Glutamatergic neuron (in vitro differentiated cells): ENCODE measurements around the gene SLC6A20. TPM values are rescaled to one million over a fixed set of nuclear protein-coding genes. Genes with fewer than 3 reads are reported as not detected.

Source experiments
- DNase-seq: peaks from one replicate; pipeline ENCODE4 v3.0.0; 2022
- H3K27ac Mint-ChIP-seq: one replicate; pipeline ENCODE4 v1.8.0; 2020; ENCODE audit warnings: mild to moderate bottlenecking, mixed read lengths, inconsistent platforms; ENCODE audit not compliant: unreplicated experiment
- H3K27me3 Mint-ChIP-seq: one replicate; pipeline ENCODE4 v1.8.0; 2020; ENCODE audit warnings: mild to moderate bottlenecking, moderate library complexity, mixed read lengths, inconsistent platforms; ENCODE audit not compliant: unreplicated experiment
- H3K36me3 Mint-ChIP-seq: one replicate; pipeline ENCODE4 v1.8.0; 2020; ENCODE audit warnings: mild to moderate bottlenecking, mixed read lengths, inconsistent platforms; ENCODE audit not compliant: unreplicated experiment
- H3K4me1 Mint-ChIP-seq: one replicate; pipeline ENCODE4 v1.8.0; 2020; ENCODE audit warnings: mild to moderate bottlenecking, low read depth, mixed read lengths, inconsistent platforms; ENCODE audit not compliant: unreplicated experiment
- H3K4me3 Mint-ChIP-seq: one replicate; pipeline ENCODE4 v1.8.0; 2020; ENCODE audit warnings: mild to moderate bottlenecking, mixed read lengths, inconsistent platforms; ENCODE audit not compliant: unreplicated experiment
- H3K9me3 Mint-ChIP-seq: one replicate; pipeline ENCODE4 v1.8.0; 2020; ENCODE audit warnings: mild to moderate bottlenecking, moderate library complexity, mixed read lengths, inconsistent platforms; ENCODE audit not compliant: unreplicated experiment
- total RNA-seq: library from RNA; stranded (reverse); fragmentation: NEBNext Ultra II Directional; extraction: Animal tissue kit (Norgen Biotek cat#: 25700); gene quantifications from one replicate; pipeline ENCODE4 v1.2.1, GENCODE V29; 2021; ENCODE audit not compliant: unreplicated experiment
- TF ChIP-seq, protein P1 (sequence below): fragments of 200-600 bp; sonication (generic); IDR thresholded peaks from one replicate; pipeline ENCODE4 v1.5.0; 2021; ENCODE audit not compliant: partially characterized antibody, unreplicated experiment

SLC6A20 gene
- total RNA-seq, 1 donor from 2014 or later = not detected

DNA sequence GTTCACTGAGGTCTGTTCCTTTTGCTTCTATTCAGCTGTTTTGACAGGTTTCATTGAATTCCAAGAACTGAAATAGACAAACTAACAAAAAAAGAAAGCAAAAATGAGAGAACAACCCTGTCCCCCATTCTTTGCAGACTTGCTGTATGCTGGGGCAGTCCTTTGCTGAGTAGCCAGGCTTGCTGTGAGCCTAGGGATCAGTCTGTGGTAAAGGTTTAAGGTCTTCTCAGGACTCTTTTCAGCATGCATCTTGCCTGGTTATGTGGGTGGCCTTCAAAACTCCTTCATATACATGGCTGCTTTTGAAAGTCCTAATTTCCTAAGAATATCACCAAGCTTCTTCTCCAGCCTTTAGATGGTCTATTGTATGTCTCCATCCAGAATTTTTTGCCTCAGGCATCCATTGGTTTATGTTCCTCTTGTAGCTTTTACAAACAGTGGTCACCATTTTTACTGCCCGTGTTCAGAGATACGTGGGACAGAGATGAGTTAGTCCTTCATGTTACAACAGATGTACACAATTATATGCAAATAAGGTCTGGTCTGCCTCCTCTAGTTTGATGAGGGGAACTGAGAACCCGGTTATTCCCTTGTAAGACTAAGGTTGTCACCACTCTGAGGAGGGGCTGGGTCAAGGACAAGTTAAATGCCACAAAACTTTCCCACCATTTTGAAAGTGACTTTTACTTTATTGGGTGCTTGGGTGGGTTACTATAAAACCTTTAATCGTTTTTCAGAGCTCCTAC is 65.8 kb downstream of the SLC6A20 start:
- no peak overlapping the region for H3K27ac Mint-ChIP-seq
- H3K9me3 Mint-ChIP-seq = no peaks in the 10 kb centered on the region
- no peaks in the 10 kb centered on the region for H3K4me1 Mint-ChIP-seq
- peaks cover 12% of the 10 kb centered on the region for H3K36me3 Mint-ChIP-seq
- H3K27me3 Mint-ChIP-seq = no peaks in the 10 kb centered on the region
- TF ChIP-seq, protein P1, sequence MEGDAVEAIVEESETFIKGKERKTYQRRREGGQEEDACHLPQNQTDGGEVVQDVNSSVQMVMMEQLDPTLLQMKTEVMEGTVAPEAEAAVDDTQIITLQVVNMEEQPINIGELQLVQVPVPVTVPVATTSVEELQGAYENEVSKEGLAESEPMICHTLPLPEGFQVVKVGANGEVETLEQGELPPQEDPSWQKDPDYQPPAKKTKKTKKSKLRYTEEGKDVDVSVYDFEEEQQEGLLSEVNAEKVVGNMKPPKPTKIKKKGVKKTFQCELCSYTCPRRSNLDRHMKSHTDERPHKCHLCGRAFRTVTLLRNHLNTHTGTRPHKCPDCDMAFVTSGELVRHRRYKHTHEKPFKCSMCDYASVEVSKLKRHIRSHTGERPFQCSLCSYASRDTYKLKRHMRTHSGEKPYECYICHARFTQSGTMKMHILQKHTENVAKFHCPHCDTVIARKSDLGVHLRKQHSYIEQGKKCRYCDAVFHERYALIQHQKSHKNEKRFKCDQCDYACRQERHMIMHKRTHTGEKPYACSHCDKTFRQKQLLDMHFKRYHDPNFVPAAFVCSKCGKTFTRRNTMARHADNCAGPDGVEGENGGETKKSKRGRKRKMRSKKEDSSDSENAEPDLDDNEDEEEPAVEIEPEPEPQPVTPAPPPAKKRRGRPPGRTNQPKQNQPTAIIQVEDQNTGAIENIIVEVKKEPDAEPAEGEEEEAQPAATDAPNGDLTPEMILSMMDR = no peak
- H3K4me3 Mint-ChIP-seq = no peak overlapping the region
- DNase-seq = no peak

- no peak overlapping the region for H3K27ac Mint-ChIP-seq
- H3K4me3 Mint-ChIP-seq = no peak overlapping the region
- no peaks in the 10 kb centered on the region for H3K4me1 Mint-ChIP-seq
- H3K27me3 Mint-ChIP-seq = no peaks in the 10 kb centered on the region
- TF ChIP-seq, protein P1 = no peak
- peaks cover 10% of the 10 kb centered on the region for H3K36me3 Mint-ChIP-seq
- no peaks in the 10 kb centered on the region for H3K9me3 Mint-ChIP-seq
- no peak for DNase-seq
Measured at GRCh38 chr3:45729614-45730013, 66.7 kb downstream of the SLC6A20 start.

- Mint-ChIP-seq H3K4me1 (peaks cover 23% of the 10 kb centered on the region), H3K36me3 (peaks cover 10% of the 10 kb centered on the region), H3K27me3 (no peaks in the 10 kb centered on the region)
Measured at GRCh38 chr3:45724911-45725310, 71.4 kb downstream of the SLC6A20 start.

DNA sequence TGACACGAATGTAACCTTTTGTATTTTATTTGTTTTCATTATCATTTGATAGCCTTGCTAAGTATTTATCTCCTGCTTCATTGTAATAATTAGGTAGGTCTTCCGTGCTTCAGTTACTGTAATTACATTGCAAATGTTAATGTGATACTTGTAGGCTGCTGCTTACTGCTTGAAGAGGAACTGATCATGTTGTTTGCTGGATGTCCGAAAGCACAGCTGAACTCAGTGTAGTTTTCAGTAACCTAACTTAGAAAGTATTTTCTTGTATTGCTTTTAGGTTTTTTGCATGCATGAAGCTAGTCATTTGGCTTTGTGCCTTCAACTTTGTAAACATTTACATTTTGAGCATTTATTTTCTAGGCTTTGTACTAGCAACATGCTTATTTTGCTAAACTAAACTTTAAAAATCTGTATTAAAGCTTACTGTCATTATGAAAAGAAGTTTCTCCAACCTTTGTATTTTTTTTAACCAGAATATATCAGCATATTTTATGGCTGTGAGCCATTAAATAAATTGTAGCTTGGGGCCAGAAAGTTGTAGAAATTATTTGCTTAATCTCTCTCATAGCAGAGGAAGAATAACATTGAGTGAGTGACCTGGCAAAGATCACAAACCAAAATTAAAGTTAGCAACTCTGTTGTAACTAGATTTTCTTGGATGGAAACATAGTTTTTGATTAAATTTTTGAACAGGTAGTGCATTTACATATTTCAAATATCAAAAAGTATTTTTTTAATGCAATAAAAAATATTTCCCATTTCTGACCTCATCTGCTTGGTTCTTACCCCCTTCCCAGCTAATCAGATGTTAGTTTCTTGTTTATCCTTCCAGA is 76.5 kb downstream of the SLC6A20 start:
- TF ChIP-seq, protein P1 = no peak
- Mint-ChIP-seq H3K36me3 (no peaks in the 10 kb centered on the region), H3K4me1 (peaks cover 29% of the 10 kb centered on the region), H3K4me3 (no peak overlapping the region), H3K9me3 (peaks cover 4% of the 10 kb centered on the region), H3K27me3 (no peaks in the 10 kb centered on the region), H3K27ac (no peak overlapping the region)
- no peak for DNase-seq

More at GRCh38 chr3:45724911-45725310, 71.4 kb downstream of the SLC6A20 start:
- H3K27ac Mint-ChIP-seq = no peak overlapping the region
- H3K9me3 Mint-ChIP-seq = peaks cover 3% of the 10 kb centered on the region
- TF ChIP-seq, protein P1 = no peak
- H3K4me3 Mint-ChIP-seq = no peak overlapping the region
- no peak for DNase-seq
